Neural progenitor cell (in vitro differentiated cells): Measurements from ENCODE around the gene ARHGAP24.

ENCODE experiments used
- EZH2 ChIP-seq: fragments of 200-600 bp; sonication (generic); IDR thresholded peaks from 2 replicates; pipeline ENCODE4 v1.6.1; 2017; ENCODE audit warnings: antibody characterized with exemption, mild to moderate bottlenecking, moderate library complexity
- TF ChIP-seq, protein P1 (sequence below): fragments of 200-600 bp; sonication (generic); IDR thresholded peaks from 2 replicates; pipeline ENCODE4 v1.5.1; 2017; ENCODE audit warnings: antibody characterized with exemption, mild to moderate bottlenecking

DNA sequence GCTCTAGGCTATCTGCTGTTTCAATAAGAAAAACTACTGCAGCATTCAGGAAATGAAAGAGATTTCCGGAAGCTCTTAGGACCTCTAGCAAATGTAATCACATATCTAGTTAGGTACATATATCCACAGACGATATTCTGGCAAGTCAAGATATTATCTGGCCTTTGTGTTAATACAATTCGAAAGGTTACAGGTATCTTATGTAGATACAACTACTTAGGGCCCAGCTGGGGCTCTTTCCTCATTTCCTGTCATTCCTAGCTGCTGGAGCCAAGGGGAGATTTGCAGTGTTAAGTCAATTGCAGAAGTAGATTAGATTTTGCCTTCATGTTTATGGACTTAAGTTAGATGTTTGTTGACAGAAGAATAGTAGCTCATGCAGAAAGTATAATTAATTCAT, 299.5 kb downstream of the ARHGAP24 start:
- TF ChIP-seq, protein P1, sequence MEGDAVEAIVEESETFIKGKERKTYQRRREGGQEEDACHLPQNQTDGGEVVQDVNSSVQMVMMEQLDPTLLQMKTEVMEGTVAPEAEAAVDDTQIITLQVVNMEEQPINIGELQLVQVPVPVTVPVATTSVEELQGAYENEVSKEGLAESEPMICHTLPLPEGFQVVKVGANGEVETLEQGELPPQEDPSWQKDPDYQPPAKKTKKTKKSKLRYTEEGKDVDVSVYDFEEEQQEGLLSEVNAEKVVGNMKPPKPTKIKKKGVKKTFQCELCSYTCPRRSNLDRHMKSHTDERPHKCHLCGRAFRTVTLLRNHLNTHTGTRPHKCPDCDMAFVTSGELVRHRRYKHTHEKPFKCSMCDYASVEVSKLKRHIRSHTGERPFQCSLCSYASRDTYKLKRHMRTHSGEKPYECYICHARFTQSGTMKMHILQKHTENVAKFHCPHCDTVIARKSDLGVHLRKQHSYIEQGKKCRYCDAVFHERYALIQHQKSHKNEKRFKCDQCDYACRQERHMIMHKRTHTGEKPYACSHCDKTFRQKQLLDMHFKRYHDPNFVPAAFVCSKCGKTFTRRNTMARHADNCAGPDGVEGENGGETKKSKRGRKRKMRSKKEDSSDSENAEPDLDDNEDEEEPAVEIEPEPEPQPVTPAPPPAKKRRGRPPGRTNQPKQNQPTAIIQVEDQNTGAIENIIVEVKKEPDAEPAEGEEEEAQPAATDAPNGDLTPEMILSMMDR: no peak
- TF ChIP-seq EZH2: no peak
